ENCODE results near the gene TSEN2. TPM values are rescaled to one million over a fixed set of nuclear protein-coding genes. Genes with fewer than 3 reads are reported as not detected.

The TSEN2 gene
- total RNA-seq, 1 experiment from 2014 or later: 35.5 TPM

GRCh38 chr3:12440927-12441714 lies 43.2 kb upstream of the TSEN2 start:
- Histone ChIP-seq H3K36me3 (ENCODE audit: control insufficient read depth in 1 of 2, insufficient read depth in 2 of 2, low read length in 2 of 2) (no peaks in the 10 kb centered on the region), H3K4me3 (replicated peaks in 1 of 2; ENCODE audit: low read depth in 1 of 2, low read length in 2 of 2) (no peak overlapping the region), H3K27ac (ENCODE audit: low read depth, low read length) (no peak overlapping the region), H4K20me1 (ENCODE audit: insufficient read depth) (no peaks in the 10 kb centered on the region), H3K9me2 (ENCODE audit: insufficient read depth) (no peaks in the 10 kb centered on the region), H3K79me2 (ENCODE audit: insufficient read depth, low read length) (no peaks in the 10 kb centered on the region), H3K9ac (ENCODE audit: low read length) (no peak overlapping the region), H3K4me2 (ENCODE audit: low read length) (no peak overlapping the region), H3K27me3 (ENCODE audit: insufficient read depth, low read length) (no peaks in the 10 kb centered on the region), H3K9me3 (ENCODE audit: control insufficient read depth in 1 of 2, insufficient read depth in 1 of 2, low read depth in 1 of 2, low read length in 2 of 2) (no peaks in the 10 kb centered on the region), H3K4me1 (ENCODE audit: control insufficient read depth in 1 of 2, insufficient read depth in 2 of 2, low read length in 2 of 2) (peaks cover 28 to 51% of the 10 kb centered on the region in 2 experiments), H2AFZ (ENCODE audit: low read depth, low read length, poor library complexity, severe bottlenecking) (no peak overlapping the region)
- ChIA-PET RAD21 (ENCODE audit: low non-redundant PET in 1 of 2, low total read pairs in 2 of 2, uncharacterized antibody in 2 of 2, unreplicated experiment in 2 of 2) (no interaction called here), POLR2A (no interaction called here), CTCF (no interaction called here)
- intact Hi-C loops (cut with micrococcal nuclease): no loop called here
- ATAC-seq: no peak
- DNase-seq (ENCODE audit: low read depth, low spot score): no peak
- no peak for TF ChIP-seq EGR1 (IDR thresholded peaks at IDR 0.05; ENCODE audit: low read depth)
- TF ChIP-seq POLR2A (IDR thresholded peaks at IDR 0.05; ENCODE audit: borderline replicate concordance, extremely low read depth, insufficient read depth, insufficient read length): no peak
- no peak for TF ChIP-seq FOSL1 (IDR thresholded peaks at IDR 0.05; ENCODE audit: low read depth)
- no peak for TF ChIP-seq YY1 (IDR thresholded peaks at IDR 0.05; ENCODE audit: extremely low read depth, insufficient replicate concordance, low read depth, low read length)
- TF ChIP-seq EZH2 (IDR thresholded peaks at IDR 0.05): no peak
- TF ChIP-seq, protein P1, sequence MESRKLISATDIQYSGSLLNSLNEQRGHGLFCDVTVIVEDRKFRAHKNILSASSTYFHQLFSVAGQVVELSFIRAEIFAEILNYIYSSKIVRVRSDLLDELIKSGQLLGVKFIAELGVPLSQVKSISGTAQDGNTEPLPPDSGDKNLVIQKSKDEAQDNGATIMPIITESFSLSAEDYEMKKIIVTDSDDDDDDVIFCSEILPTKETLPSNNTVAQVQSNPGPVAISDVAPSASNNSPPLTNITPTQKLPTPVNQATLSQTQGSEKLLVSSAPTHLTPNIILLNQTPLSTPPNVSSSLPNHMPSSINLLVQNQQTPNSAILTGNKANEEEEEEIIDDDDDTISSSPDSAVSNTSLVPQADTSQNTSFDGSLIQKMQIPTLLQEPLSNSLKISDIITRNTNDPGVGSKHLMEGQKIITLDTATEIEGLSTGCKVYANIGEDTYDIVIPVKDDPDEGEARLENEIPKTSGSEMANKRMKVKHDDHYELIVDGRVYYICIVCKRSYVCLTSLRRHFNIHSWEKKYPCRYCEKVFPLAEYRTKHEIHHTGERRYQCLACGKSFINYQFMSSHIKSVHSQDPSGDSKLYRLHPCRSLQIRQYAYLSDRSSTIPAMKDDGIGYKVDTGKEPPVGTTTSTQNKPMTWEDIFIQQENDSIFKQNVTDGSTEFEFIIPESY (IDR thresholded peaks at IDR 0.05; ENCODE audit: extremely low read depth, insufficient replicate concordance, low read length): no peak
- BruUV-seq (replicated peaks): no TSS peak

All from HCT116 (cell line).